HCT116 (cell line): Measurements from ENCODE around the gene ATP2B1. TPM values are rescaled to one million over a fixed set of nuclear protein-coding genes. Genes with fewer than 3 reads are reported as not detected.

Experiments used
- ATAC-seq: fragments of 200-7000 bp; cut with Tn5 transposase; 2 replicates; pipeline ENCODE4 v1.9.1; 2020; ENCODE audit warnings: mild to moderate bottlenecking, moderate library complexity
- BruUV-seq: library from RNA; stranded (reverse); fragments of 400-500 nt; replicated peaks from 2 replicates; lab custom pipeline; 2021; lab: Mats Ljungman, UMichigan
- CTCF ChIA-PET: fragments of 300-600 bp; sonication (Branson Sonifier 250); formaldehyde crosslinking; loops from one replicate; lab custom pipeline; 2021; ENCODE audit warnings: antibody characterized with exemption; lab: Charles Lee
- POLR2A ChIA-PET: fragments of 300-600, 350-600 bp; sonication (Branson Sonifier 250); formaldehyde crosslinking; loops from one replicate; lab custom pipeline; 2021; ENCODE audit warnings: antibody characterized with exemption; lab: Charles Lee
- RAD21 ChIA-PET, 2 experiments: fragments of 300-600 bp; sonication (Branson Sonifier 250); formaldehyde crosslinking; loops; one replicate each; lab custom pipeline; 2023; ENCODE audit warnings: low total read pairs in 2 of 2; ENCODE audit not compliant: uncharacterized antibody in 2 of 2, unreplicated experiment in 2 of 2, low non-redundant PET in 1 of 2; lab: Charles Lee
- DNase-seq: peaks from one replicate; pipeline ENCODE4 v3.0.0-alpha.2; 2010; ENCODE audit warnings: low read depth, low spot score
- H2AFZ ChIP-seq: fragments of 200-600 bp; shearing (Covaris generic), sonication (generic); 2 replicates; pipeline ENCODE4 v1.6.1; 2017; ENCODE audit warnings: low read depth, mixed run types, mixed read lengths, antibody characterized with exemption, low read length; ENCODE audit not compliant: poor library complexity, severe bottlenecking
- H3K27ac ChIP-seq: 2 replicates; pipeline ENCODE4 v1.5.1; 2012; ENCODE audit warnings: low read depth, low read length
- H3K27me3 ChIP-seq: fragments of 200-600 bp; sonication (generic); 2 replicates; pipeline ENCODE4 v1.6.1; 2016; ENCODE audit warnings: mixed run types, low read length, mixed read lengths; ENCODE audit not compliant: insufficient read depth
- H3K36me3 ChIP-seq, 2 experiments: fragments of 200-500 bp in 1 of 2; fragments of 200-600 bp in 1 of 2; sonication (Bioruptor generic) in 1 of 2; sonication (generic) in 1 of 2; 2 replicates each; pipeline versions ENCODE4 v1.5.1 to v1.6.1; 2014 to 2016; ENCODE audit warnings: low read length in 2 of 2, inconsistent platforms in 1 of 2, mixed read lengths in 1 of 2, mixed run types in 1 of 2; ENCODE audit not compliant: insufficient read depth in 2 of 2, control insufficient read depth in 1 of 2
- H3K4me1 ChIP-seq, 2 experiments: fragments of 200-600 bp in 1 of 2; sonication (generic) in 1 of 2; 2 replicates each; pipeline versions ENCODE4 v1.5.1 to v1.6.1; 2012 to 2017; ENCODE audit warnings: low read length in 2 of 2, inconsistent platforms in 1 of 2, mild to moderate bottlenecking in 1 of 2, mixed read lengths in 1 of 2, mixed run types in 1 of 2, moderate library complexity in 1 of 2; ENCODE audit not compliant: insufficient read depth in 2 of 2, control insufficient read depth in 1 of 2
- H3K4me2 ChIP-seq: fragments of 200-600 bp; sonication (generic); 2 replicates; pipeline ENCODE4 v1.6.1; 2017; ENCODE audit warnings: mixed run types, low read length, mixed read lengths
- H3K4me3 ChIP-seq, 2 experiments: fragments of 200-600 bp in 1 of 2; sonication (generic) in 1 of 2; replicated peaks in 1 of 2; 2 replicates each; pipeline ENCODE4 v1.5.1; 2011 to 2016; ENCODE audit warnings: low read length in 2 of 2, control low read depth in 1 of 2, low read depth in 1 of 2, mild to moderate bottlenecking in 1 of 2, mixed read lengths in 1 of 2, mixed run types in 1 of 2
- H3K79me2 ChIP-seq: fragments of 200-600 bp; sonication (generic); 2 replicates; pipeline ENCODE4 v1.6.1; 2017; ENCODE audit warnings: mild to moderate bottlenecking, mixed run types, low read length, moderate library complexity, mixed read lengths; ENCODE audit not compliant: insufficient read depth
- H3K9ac ChIP-seq: fragments of 200-600 bp; sonication (generic); 2 replicates; pipeline ENCODE4 v1.6.1; 2016; ENCODE audit warnings: low read length, mixed read lengths
- H3K9me2 ChIP-seq: fragments of 200-600 bp; sonication (generic), shearing (Covaris generic); 2 replicates; pipeline ENCODE4 v1.6.1; 2017; ENCODE audit warnings: mixed run types, mild to moderate bottlenecking, moderate library complexity; ENCODE audit not compliant: insufficient read depth
- H3K9me3 ChIP-seq, 2 experiments: fragments of 200-500 bp in 1 of 2; fragments of 200-600 bp in 1 of 2; sonication (Bioruptor generic) in 1 of 2; sonication (generic) in 1 of 2; 2 replicates each; pipeline ENCODE4 v1.6.1; 2014 to 2017; ENCODE audit warnings: low read length in 2 of 2, mixed read lengths in 2 of 2, inconsistent platforms in 1 of 2, low read depth in 1 of 2, mild to moderate bottlenecking in 1 of 2, mixed run types in 1 of 2, moderate library complexity in 1 of 2; ENCODE audit not compliant: control insufficient read depth in 1 of 2, insufficient read depth in 1 of 2
- H4K20me1 ChIP-seq: fragments of 200-600 bp; sonication (generic), shearing (Covaris generic); 2 replicates; pipeline ENCODE4 v1.6.1; 2017; ENCODE audit warnings: mixed run types, mild to moderate bottlenecking, moderate library complexity; ENCODE audit not compliant: insufficient read depth
- ATF3 ChIP-seq: IDR thresholded peaks from 2 replicates; pipeline ENCODE4 v1.6.1; 2012
- CBX3 ChIP-seq: IDR thresholded peaks from 2 replicates; pipeline ENCODE4 v1.6.1; 2012; ENCODE audit warnings: low read depth
- CTCF ChIP-seq, 3 experiments: fragments of 200-600 bp in 1 of 3; sonication (generic) in 1 of 3; IDR thresholded peaks in 2 of 3; conservative IDR thresholded peaks in 1 of 3; 2 replicates each; pipeline ENCODE4 v1.5.1; 2012 to 2017; ENCODE audit warnings: low read depth in 2 of 3, low read length in 2 of 3, antibody characterized with exemption in 1 of 3, borderline replicate concordance in 1 of 3, control low read depth in 1 of 3, mild to moderate bottlenecking in 1 of 3, mixed read lengths in 1 of 3, mixed run types in 1 of 3, moderate library complexity in 1 of 3; ENCODE audit not compliant: insufficient read depth in 1 of 3
- EGR1 ChIP-seq: IDR thresholded peaks from 2 replicates; pipeline ENCODE4 v1.6.1; 2012; ENCODE audit warnings: low read depth
- FOSL1 ChIP-seq: IDR thresholded peaks from 2 replicates; pipeline ENCODE4 v1.6.1; 2012; ENCODE audit warnings: low read depth
- MAX ChIP-seq: IDR thresholded peaks from 2 replicates; pipeline ENCODE4 v1.6.1; 2012
- POLR2A ChIP-seq: IDR thresholded peaks from 2 replicates; pipeline ENCODE4 v1.7.0; 2011; ENCODE audit warnings: borderline replicate concordance; ENCODE audit not compliant: insufficient read depth, insufficient read length; ENCODE audit errors: extremely low read depth
- RAD21 ChIP-seq: IDR thresholded peaks from 2 replicates; pipeline ENCODE4 v1.6.1; 2012; ENCODE audit warnings: low read depth, mild to moderate bottlenecking
- SIN3A ChIP-seq: IDR thresholded peaks from 2 replicates; pipeline ENCODE4 v1.6.1; 2012; ENCODE audit warnings: low read depth
- SP1 ChIP-seq: IDR thresholded peaks from 2 replicates; pipeline ENCODE4 v1.6.1; 2012; ENCODE audit warnings: low read depth
- YY1 ChIP-seq: IDR thresholded peaks from 2 replicates; pipeline ENCODE4 v1.6.1; 2011; ENCODE audit warnings: low read length, low read depth, moderate library complexity, mild to moderate bottlenecking; ENCODE audit not compliant: insufficient replicate concordance; ENCODE audit errors: extremely low read depth
- ZFX ChIP-seq: fragments of 450-650 bp; IDR thresholded peaks from 2 replicates; pipeline ENCODE4 v1.6.1; 2017
- intact Hi-C: fragments of 100-400 bp; cut with micrococcal nuclease; formaldehyde crosslinking; loops from 2 replicates; pipeline ENCODE4 v1.10.0; 2022
- total RNA-seq: library from RNA; stranded (reverse); gene quantifications from one replicate; pipeline ENCODE4 v1.2.1, GENCODE V29; 2021; ENCODE audit not compliant: unreplicated experiment

The ATP2B1 gene
- total RNA-seq, 1 experiment from 2014 or later: 62.4 TPM

GRCh38 chr12:89740943-89741342, 32.3 kb upstream of the ATP2B1 start:
- no peak for ATAC-seq
- Histone ChIP-seq H3K4me1 (no peaks in the 10 kb centered on the region), H3K9me2 (no peaks in the 10 kb centered on the region), H3K27ac (no peak overlapping the region), H3K79me2 (no peaks in the 10 kb centered on the region), H3K9me3 (peaks cover 0 to 7% of the 10 kb centered on the region in 2 experiments; a peak in 1 of 4 replicates), H3K4me2 (no peak overlapping the region), H2AFZ (no peak overlapping the region), H3K36me3 (no peaks in the 10 kb centered on the region), H3K27me3 (no peaks in the 10 kb centered on the region), H3K9ac (no peak overlapping the region), H3K4me3 (no peak overlapping the region), H4K20me1 (no peaks in the 10 kb centered on the region)
- DNase-seq: no peak
- intact Hi-C loops: no loop called here
- BruUV-seq: no TSS peak
- ChIA-PET CTCF (no interaction called here), RAD21 (no interaction called here), POLR2A (no interaction called here)
- no peak for TF ChIP-seq EGR1
- no peak for TF ChIP-seq FOSL1
- TF ChIP-seq RAD21: no peak
- no peak for TF ChIP-seq ZFX
- no peak for TF ChIP-seq MAX
- no peak for TF ChIP-seq CBX3
- no peak for TF ChIP-seq ATF3

GRCh38 chr12:89736995-89737394, 28.4 kb upstream of the ATP2B1 start:
- DNase-seq (no peak), ATAC-seq (no peak)
- Histone ChIP-seq H3K9me3 (peaks cover 0 to 7% of the 10 kb centered on the region in 2 experiments; a peak in 1 of 4 replicates), H3K4me1 (no peaks in the 10 kb centered on the region), H2AFZ (no peak overlapping the region), H3K4me2 (no peak overlapping the region), H3K9ac (no peak overlapping the region), H3K27ac (no peak overlapping the region), H3K4me3 (no peak overlapping the region), H3K36me3 (no peaks in the 10 kb centered on the region), H3K27me3 (no peaks in the 10 kb centered on the region), H3K79me2 (no peaks in the 10 kb centered on the region), H3K9me2 (no peaks in the 10 kb centered on the region), H4K20me1 (no peaks in the 10 kb centered on the region)
- RAD21 ChIA-PET: no interaction called here
- CTCF ChIA-PET: no interaction called here
- intact Hi-C loops: no loop called here
- no TSS peak for BruUV-seq
- POLR2A ChIA-PET: no interaction called here
- TF ChIP-seq SIN3A (no peak), YY1 (no peak), CTCF (IDR thresholded peaks at IDR 0.05 in 2 of 3, conservative IDR thresholded peaks at IDR 0.05 in 1 of 3; ENCODE audit: borderline replicate concordance in 1 of 3, insufficient read depth in 1 of 3, low read depth in 2 of 3, low read length in 2 of 3) (no peak), MAX (no peak), RAD21 (no peak), POLR2A (no peak), EGR1 (no peak), SP1 (no peak), CBX3 (no peak)
